Suprapubic skin (tissue), 4 donors: ENCODE measurements around the gene STAC3.

Source experiments
- EP300 ChIP-seq: sonication (generic); formaldehyde crosslinking; IDR thresholded peaks from one replicate; pipeline ENCODE4 v1.6.1; 2017; ENCODE audit warnings: antibody characterized with exemption
- POLR2A ChIP-seq, 2 donors: fragments of 450-650 bp; IDR thresholded peaks; one replicate each; pipeline ENCODE4 v1.6.1; 2017; ENCODE audit warnings: antibody characterized with exemption in 2 of 2, mild to moderate bottlenecking in 2 of 2, moderate library complexity in 2 of 2
- POLR2AphosphoS5 ChIP-seq, 3 donors: sonication (generic); formaldehyde crosslinking; IDR thresholded peaks; one replicate each; pipeline ENCODE4 v1.6.1; 2017; ENCODE audit warnings: antibody characterized with exemption in 3 of 3
- TF ChIP-seq, protein P1 (sequence below), 2 donors: fragments of 200-600 bp in 1 of 2; fragments of 450-650 bp in 1 of 2; sonication (generic) in 1 of 2; IDR thresholded peaks; one replicate each; pipeline ENCODE4 v1.5.1; 2016 to 2019; ENCODE audit warnings: antibody characterized with exemption in 2 of 2, mild to moderate bottlenecking in 1 of 2, moderate library complexity in 1 of 2

DNA sequence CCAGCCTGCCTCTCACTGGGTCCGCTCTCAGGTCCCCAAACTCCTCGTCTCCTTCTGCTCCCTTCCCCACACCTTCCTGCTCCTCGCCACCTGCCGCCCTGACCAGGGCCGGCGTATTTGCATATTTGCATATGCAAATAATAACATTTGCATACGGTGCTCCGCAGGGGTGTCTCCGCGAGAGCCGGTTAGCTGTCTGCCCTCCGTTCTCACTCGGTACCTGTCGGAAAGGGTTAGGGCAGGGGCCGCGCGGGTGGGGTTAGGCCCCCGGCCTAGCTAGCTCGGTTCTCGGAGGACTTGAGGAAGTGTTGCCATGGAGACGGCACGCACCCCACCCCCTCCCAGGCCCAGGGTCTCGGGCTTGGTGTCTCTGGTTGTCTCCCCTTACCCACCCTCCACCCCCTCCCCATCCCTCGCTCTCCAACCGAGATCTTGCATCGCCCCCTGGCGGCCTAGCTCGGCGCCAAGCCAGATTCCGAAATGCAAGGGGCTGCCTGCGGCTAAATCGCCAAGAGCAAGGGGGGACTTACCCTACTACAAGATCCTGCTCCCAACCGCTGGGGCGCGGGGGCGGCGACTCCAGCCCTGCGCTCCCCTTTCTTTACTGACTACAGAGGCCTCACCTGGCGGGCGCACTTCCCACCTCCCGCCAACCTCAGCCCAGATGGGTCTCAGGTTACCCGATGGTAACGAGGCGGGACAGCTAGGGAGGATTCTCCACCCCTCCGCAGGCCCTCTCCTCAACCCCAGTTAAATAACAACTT is 8.1 kb downstream of the STAC3 start:
- no peak for TF ChIP-seq POLR2AphosphoS5 (IDR thresholded peaks at IDR 0.05)
- TF ChIP-seq, protein P1, sequence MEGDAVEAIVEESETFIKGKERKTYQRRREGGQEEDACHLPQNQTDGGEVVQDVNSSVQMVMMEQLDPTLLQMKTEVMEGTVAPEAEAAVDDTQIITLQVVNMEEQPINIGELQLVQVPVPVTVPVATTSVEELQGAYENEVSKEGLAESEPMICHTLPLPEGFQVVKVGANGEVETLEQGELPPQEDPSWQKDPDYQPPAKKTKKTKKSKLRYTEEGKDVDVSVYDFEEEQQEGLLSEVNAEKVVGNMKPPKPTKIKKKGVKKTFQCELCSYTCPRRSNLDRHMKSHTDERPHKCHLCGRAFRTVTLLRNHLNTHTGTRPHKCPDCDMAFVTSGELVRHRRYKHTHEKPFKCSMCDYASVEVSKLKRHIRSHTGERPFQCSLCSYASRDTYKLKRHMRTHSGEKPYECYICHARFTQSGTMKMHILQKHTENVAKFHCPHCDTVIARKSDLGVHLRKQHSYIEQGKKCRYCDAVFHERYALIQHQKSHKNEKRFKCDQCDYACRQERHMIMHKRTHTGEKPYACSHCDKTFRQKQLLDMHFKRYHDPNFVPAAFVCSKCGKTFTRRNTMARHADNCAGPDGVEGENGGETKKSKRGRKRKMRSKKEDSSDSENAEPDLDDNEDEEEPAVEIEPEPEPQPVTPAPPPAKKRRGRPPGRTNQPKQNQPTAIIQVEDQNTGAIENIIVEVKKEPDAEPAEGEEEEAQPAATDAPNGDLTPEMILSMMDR (IDR thresholded peaks at IDR 0.05) = peak; percentile 15 to 53
- no peak for TF ChIP-seq POLR2A (IDR thresholded peaks at IDR 0.05)
- no peak for TF ChIP-seq EP300
